Hepatocyte (in vitro differentiated cells): ENCODE measurements around the gene CITED4. TPM values are rescaled to one million over a fixed set of nuclear protein-coding genes. Genes with fewer than 3 reads are reported as not detected.

ENCODE experiments used
- DNase-seq: peaks from one replicate; pipeline ENCODE4 v3.0.0-alpha.2; 2016; ENCODE audit warnings: low spot score
- H2AFZ ChIP-seq: fragments of 200-600 bp; sonication (generic); 2 replicates; pipeline ENCODE4 v1.6.0; 2016; ENCODE audit warnings: antibody characterized with exemption, mild to moderate bottlenecking
- H3K27ac ChIP-seq: fragments of 200-600 bp; sonication (generic); 2 replicates; pipeline ENCODE4 v1.5.1; 2016; ENCODE audit warnings: mild to moderate bottlenecking
- H3K27me3 ChIP-seq: fragments of 200-600 bp; sonication (generic); 2 replicates; pipeline ENCODE4 v1.6.1; 2016
- H3K36me3 ChIP-seq: fragments of 200-600 bp; sonication (generic); replicated peaks from 2 replicates; pipeline ENCODE4 v1.5.1; 2016; ENCODE audit warnings: low read depth; ENCODE audit not compliant: insufficient read depth
- H3K4me1 ChIP-seq: fragments of 200-600 bp; sonication (generic); 2 replicates; pipeline ENCODE4 v1.5.1; 2016; ENCODE audit warnings: mild to moderate bottlenecking, moderate library complexity; ENCODE audit not compliant: insufficient read depth
- H3K4me2 ChIP-seq: fragments of 200-600 bp; sonication (generic); 2 replicates; pipeline ENCODE4 v1.6.0; 2016
- H3K4me3 ChIP-seq: fragments of 200-600 bp; sonication (generic); 2 replicates; pipeline ENCODE4 v1.5.1; 2016; ENCODE audit warnings: mild to moderate bottlenecking
- H3K79me2 ChIP-seq: fragments of 200-600 bp; sonication (generic); 2 replicates; pipeline ENCODE4 v1.6.0; 2017; ENCODE audit warnings: mild to moderate bottlenecking
- H3K9me2 ChIP-seq: fragments of 200-600 bp; sonication (generic); replicated peaks from 2 replicates; pipeline ENCODE4 v1.6.0; 2017; ENCODE audit warnings: mild to moderate bottlenecking; ENCODE audit not compliant: insufficient read depth
- H3K9me3 ChIP-seq: fragments of 200-600 bp; sonication (generic); 2 replicates; pipeline ENCODE4 v1.5.1; 2016; ENCODE audit warnings: low read depth, mild to moderate bottlenecking
- H4K20me1 ChIP-seq: fragments of 200-600 bp; sonication (generic); 2 replicates; pipeline ENCODE4 v1.6.0; 2016; ENCODE audit warnings: mild to moderate bottlenecking; ENCODE audit not compliant: insufficient read depth, poor library complexity, severe bottlenecking
- EZH2 ChIP-seq: fragments of 200-600 bp; sonication (generic); IDR thresholded peaks from 2 replicates; pipeline ENCODE4 v1.6.1; 2016; ENCODE audit warnings: antibody characterized with exemption, mild to moderate bottlenecking, borderline replicate concordance
- EZH2phosphoT487 ChIP-seq: fragments of 200-600 bp; sonication (generic); IDR thresholded peaks from one replicate; pipeline ENCODE4 v1.6.1; 2018; ENCODE audit warnings: antibody characterized with exemption, mild to moderate bottlenecking, low read depth, moderate library complexity; ENCODE audit not compliant: unreplicated experiment, severe bottlenecking
- WGBS: methylation state at CpG from one replicate; pipeline ENCODE4 v1.1.6; 2016; ENCODE audit warnings: low lambda C conversion rate; ENCODE audit errors: missing lambda C conversion rate; 5-methylcytosine and 5-hydroxymethylcytosine counted together
- polyA plus RNA-seq: library from polyadenylated mRNA; unstranded; fragments of >200 nt; fragmentation: Nextera tagmentation; extraction: Ambion mirVana; gene quantifications from 2 replicates; pipeline ENCODE4 v1.2.1, GENCODE V29; 2016
- total RNA-seq: library from RNA; depleted of rRNA; stranded (reverse); fragments of >200 nt; gene quantifications from 2 replicates; pipeline ENCODE4 v1.2.3, GENCODE V29; 2014
- TF ChIP-seq, protein P1 (sequence below): fragments of 200-600 bp; sonication (generic); IDR thresholded peaks from 2 replicates; pipeline ENCODE4 v1.5.1; 2016; ENCODE audit warnings: antibody characterized with exemption, mild to moderate bottlenecking; ENCODE audit not compliant: poor library complexity

Gene CITED4
- total and polyA plus RNA-seq, 2 experiments from 2014 or later: 6.8 to 29.0 TPM

GRCh38 chr1:40905061-40905460 lies 42.9 kb upstream of the CITED4 start:
- WGBS: 99% methylated on average over 4 of the region's 4 CpGs
- no peak overlapping the region for H2AFZ ChIP-seq
- H3K4me1 ChIP-seq: no peaks in the 10 kb centered on the region
- no peak overlapping the region for H3K27ac ChIP-seq
- no peaks in the 10 kb centered on the region for H3K9me2 ChIP-seq
- no peak overlapping the region for H3K4me3 ChIP-seq
- H3K27me3 ChIP-seq: no peaks in the 10 kb centered on the region
- H3K4me2 ChIP-seq: no peak overlapping the region
- no peaks in the 10 kb centered on the region for H4K20me1 ChIP-seq
- H3K9me3 ChIP-seq: no peaks in the 10 kb centered on the region
- no peak for TF ChIP-seq EZH2
- TF ChIP-seq, protein P1, sequence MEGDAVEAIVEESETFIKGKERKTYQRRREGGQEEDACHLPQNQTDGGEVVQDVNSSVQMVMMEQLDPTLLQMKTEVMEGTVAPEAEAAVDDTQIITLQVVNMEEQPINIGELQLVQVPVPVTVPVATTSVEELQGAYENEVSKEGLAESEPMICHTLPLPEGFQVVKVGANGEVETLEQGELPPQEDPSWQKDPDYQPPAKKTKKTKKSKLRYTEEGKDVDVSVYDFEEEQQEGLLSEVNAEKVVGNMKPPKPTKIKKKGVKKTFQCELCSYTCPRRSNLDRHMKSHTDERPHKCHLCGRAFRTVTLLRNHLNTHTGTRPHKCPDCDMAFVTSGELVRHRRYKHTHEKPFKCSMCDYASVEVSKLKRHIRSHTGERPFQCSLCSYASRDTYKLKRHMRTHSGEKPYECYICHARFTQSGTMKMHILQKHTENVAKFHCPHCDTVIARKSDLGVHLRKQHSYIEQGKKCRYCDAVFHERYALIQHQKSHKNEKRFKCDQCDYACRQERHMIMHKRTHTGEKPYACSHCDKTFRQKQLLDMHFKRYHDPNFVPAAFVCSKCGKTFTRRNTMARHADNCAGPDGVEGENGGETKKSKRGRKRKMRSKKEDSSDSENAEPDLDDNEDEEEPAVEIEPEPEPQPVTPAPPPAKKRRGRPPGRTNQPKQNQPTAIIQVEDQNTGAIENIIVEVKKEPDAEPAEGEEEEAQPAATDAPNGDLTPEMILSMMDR: no peak
- no peak for TF ChIP-seq EZH2phosphoT487
- no peak for DNase-seq
- H3K79me2 ChIP-seq: no peaks in the 10 kb centered on the region
- no peaks in the 10 kb centered on the region for H3K36me3 ChIP-seq

DNA sequence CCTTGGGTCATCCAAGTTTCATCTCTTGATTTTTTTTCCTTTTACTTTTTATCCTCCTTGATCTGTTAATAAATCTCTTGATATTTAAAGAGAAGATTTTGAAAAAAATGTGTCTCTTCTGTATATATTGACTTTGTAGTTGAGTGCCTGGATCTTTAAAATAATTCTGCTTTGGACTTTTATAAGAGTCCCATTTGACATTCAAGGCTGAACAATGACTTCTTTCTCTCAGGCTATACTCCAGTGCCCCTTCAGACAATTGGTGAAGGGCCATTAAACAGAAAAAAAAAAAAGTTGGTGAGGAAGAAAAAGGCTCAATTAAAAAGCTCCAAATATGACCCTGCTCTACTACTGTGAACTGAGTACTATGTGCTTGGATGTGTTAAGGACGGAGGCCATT lies 40.9 kb upstream of the CITED4 start:
- peaks cover 3% of the 10 kb centered on the region for H3K4me1 ChIP-seq

DNA sequence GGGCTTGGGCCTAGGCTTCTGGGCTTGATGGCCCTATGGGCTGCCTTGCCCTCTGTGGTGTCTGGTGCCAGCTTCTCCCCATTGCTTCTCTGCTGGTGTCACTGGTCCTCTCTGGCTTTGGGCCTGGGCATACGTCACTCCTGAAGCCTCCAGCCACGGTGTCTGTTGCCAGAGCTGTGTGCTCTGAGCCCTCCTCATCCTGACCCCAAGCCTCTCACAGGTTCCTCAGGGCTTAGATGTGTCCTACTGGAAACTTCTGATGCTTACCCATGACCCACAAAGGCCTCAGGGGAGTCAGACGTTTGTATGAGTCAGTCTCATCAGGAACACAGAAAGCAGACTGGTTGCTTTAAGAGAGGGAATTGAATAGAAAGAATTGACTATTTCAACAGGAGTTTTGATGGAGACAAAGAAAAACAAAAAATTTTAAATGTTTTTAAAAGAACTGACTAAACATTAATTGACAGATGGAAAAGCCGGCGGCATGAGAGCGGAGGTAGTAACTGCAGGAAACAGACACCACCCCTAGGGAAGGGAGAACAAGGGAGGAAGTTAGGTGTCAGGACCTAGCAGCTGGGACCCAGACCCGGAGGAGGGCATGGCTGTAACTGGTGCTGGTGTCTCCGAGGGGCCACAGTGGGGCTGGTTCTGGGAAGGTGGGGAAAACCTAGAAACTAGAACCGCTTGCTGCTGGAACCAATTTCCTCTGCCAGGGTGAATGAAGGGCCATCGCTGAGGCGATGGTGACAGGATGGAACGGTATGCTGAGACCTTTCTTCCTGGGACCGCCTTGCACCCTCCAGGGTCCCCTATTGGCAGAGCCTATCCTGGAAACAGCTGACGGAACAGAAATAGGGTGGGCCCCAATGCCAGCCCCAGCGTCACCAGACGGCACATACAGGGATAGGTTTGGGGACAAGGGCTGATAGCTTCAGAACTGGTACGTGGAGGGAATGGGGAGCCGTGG lies 40.0 kb upstream of the CITED4 start:
- no peak for TF ChIP-seq EZH2
- no peak for TF ChIP-seq EZH2phosphoT487
- TF ChIP-seq, protein P1: no peak
- no peak overlapping the region for H2AFZ ChIP-seq
- no peaks in the 10 kb centered on the region for H4K20me1 ChIP-seq

More for the DNA sequence above, 40.9 kb upstream of the CITED4 start:
- TF ChIP-seq, protein P1: no peak
- TF ChIP-seq EZH2 (no peak), EZH2phosphoT487 (no peak)
- DNase-seq: no peak
- Histone ChIP-seq H3K9me2 (no peaks in the 10 kb centered on the region), H3K79me2 (no peaks in the 10 kb centered on the region), H4K20me1 (no peaks in the 10 kb centered on the region), H3K4me3 (no peak overlapping the region), H3K27ac (no peak overlapping the region), H2AFZ (no peak overlapping the region), H3K36me3 (no peaks in the 10 kb centered on the region), H3K9me3 (no peaks in the 10 kb centered on the region), H3K27me3 (no peaks in the 10 kb centered on the region), H3K4me2 (no peak overlapping the region)
- 100% methylated on average over 1 of the region's 1 CpG for WGBS

More for the DNA sequence above, 40.0 kb upstream of the CITED4 start:
- H3K9me2 ChIP-seq: no peaks in the 10 kb centered on the region
- no peaks in the 10 kb centered on the region for H3K79me2 ChIP-seq
- H3K27me3 ChIP-seq: no peaks in the 10 kb centered on the region
- H3K27ac ChIP-seq: no peak overlapping the region
- no peaks in the 10 kb centered on the region for H3K9me3 ChIP-seq
- no peaks in the 10 kb centered on the region for H3K36me3 ChIP-seq
- H3K4me2 ChIP-seq: no peak overlapping the region
- 82% methylated on average over 18 of the region's 18 CpGs for WGBS
- H3K4me1 ChIP-seq: peaks cover 3% of the 10 kb centered on the region
- no peak for DNase-seq
- H3K4me3 ChIP-seq: no peak overlapping the region
